ENCODE data around the gene EPHA6.

DNA sequence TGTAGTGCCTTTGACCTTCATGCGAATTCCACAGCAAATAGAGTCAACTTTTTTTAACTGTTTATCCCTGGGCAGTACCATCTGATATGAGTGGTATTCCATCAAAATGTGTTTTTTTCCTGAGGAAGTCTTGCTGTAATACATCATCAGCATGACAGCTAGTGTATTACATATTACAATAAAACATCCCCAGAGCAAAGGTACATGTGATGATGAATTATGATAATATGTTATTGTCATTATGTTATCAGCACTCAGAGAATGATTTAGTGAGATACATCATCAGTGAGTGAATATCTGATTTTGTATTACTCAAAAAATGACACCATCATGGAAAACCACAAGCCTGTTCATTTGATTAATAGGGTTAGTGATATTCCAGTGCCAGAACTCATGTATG is 880.5 kb downstream of the EPHA6 start:
- TF ChIP-seq EZH2 (IDR thresholded peaks at IDR 0.05; ENCODE audit: low read depth) = no peak
- TF ChIP-seq, protein P1, sequence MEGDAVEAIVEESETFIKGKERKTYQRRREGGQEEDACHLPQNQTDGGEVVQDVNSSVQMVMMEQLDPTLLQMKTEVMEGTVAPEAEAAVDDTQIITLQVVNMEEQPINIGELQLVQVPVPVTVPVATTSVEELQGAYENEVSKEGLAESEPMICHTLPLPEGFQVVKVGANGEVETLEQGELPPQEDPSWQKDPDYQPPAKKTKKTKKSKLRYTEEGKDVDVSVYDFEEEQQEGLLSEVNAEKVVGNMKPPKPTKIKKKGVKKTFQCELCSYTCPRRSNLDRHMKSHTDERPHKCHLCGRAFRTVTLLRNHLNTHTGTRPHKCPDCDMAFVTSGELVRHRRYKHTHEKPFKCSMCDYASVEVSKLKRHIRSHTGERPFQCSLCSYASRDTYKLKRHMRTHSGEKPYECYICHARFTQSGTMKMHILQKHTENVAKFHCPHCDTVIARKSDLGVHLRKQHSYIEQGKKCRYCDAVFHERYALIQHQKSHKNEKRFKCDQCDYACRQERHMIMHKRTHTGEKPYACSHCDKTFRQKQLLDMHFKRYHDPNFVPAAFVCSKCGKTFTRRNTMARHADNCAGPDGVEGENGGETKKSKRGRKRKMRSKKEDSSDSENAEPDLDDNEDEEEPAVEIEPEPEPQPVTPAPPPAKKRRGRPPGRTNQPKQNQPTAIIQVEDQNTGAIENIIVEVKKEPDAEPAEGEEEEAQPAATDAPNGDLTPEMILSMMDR (conservative IDR thresholded peaks at IDR 0.05) = no peak
